ENCODE measurements around the gene POPDC2. TPM values are rescaled to one million over a fixed set of nuclear protein-coding genes. Genes with fewer than 3 reads are reported as not detected.

Gene POPDC2
- total and polyA plus RNA-seq, 2 experiments from 2014 or later = 107 to 180 TPM

DNA sequence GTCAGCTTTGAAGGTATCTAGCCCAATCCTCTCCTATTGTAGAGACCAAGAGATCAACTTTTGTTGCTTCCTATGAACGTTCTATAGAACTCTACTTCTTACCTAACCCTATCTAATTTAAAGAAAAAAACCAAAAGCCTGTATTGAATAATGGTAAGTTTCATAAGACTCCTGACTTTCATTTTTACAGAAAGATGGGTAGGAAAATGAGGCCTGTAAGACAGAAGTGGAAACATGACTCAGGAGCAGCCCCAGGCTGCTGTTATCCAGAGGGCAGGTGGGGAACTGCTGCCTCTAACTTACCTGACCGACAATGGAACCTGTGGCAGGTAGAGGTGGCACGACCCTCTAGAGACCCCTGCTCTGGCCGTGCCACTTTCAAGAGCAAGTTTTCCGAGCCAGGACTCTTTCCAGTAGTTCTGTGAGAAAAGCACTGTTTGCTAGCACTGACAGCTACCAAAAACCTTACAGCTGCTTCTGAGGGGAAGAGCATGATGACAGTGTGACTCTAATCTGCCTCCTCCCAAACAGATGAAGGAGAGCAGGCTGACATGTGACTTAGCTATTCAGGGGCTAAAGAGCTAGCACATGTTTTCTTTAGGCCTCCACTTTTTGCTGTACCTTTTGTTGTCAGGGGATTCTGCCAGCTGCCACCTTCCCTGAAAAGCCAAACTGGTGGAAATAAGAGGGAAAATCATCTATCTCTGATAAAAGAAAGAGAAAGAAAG is 17.5 kb downstream of the POPDC2 start:
- Histone ChIP-seq H3K4me3 (no peak overlapping the region), H3K27me3 (no peaks in the 10 kb centered on the region), H3K36me3 (peaks cover 72% of the 10 kb centered on the region), H3K4me1 (ENCODE audit: low read depth) (peaks cover 19% of the 10 kb centered on the region), H3K27ac (peak overlapping the region; percentile 46), H3K9me3 (ENCODE audit: low read depth) (no peaks in the 10 kb centered on the region)
- no peak for TF ChIP-seq CTCF (IDR thresholded peaks at IDR 0.05; ENCODE audit: low read depth, low read length)
- peak in 1 of 2 donors; percentile 44 for DNase-seq (ENCODE audit: low read depth in 1 of 2, low spot score in 1 of 2)

DNA sequence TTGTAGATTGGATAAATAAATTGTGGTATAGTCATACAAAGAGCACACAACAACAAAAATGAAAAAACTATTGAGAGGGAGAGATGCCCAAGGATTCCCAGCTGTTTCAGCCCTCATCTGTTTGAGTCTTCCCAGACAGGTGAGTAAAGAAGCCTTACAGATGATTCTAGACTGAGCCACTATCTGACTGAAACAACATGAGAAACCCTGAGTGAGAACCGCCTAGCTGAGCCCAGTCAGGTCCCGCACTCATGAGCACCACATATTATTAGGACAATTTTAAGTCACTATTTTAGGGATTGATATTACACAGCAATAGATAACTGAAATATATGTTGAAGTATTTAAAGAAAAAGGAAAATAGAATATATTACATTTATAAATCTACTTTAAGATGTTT is 19.0 kb downstream of the POPDC2 start:
- peaks cover 59% of the 10 kb centered on the region for H3K36me3 ChIP-seq

GRCh38 chr3:119639494-119640350 is 20.7 kb downstream of the POPDC2 start:
- no peaks in the 10 kb centered on the region for H3K27me3 ChIP-seq
- peaks cover 19% of the 10 kb centered on the region for H3K4me1 ChIP-seq (ENCODE audit: low read depth)
- H3K4me3 ChIP-seq = no peak overlapping the region
- no peaks in the 10 kb centered on the region for H3K9me3 ChIP-seq (ENCODE audit: low read depth)
- no peak for DNase-seq (ENCODE audit: low read depth in 1 of 2, low spot score in 1 of 2)
- TF ChIP-seq CTCF (IDR thresholded peaks at IDR 0.05; ENCODE audit: low read depth, low read length) = no peak
- peaks cover 49% of the 10 kb centered on the region for H3K36me3 ChIP-seq
- H3K27ac ChIP-seq = peak overlapping the region; percentile 82

More for the DNA sequence above, 19.0 kb downstream of the POPDC2 start:
- Histone ChIP-seq H3K27me3 (no peaks in the 10 kb centered on the region), H3K9me3 (ENCODE audit: low read depth) (no peaks in the 10 kb centered on the region), H3K27ac (no peak overlapping the region), H3K4me3 (no peak overlapping the region), H3K4me1 (ENCODE audit: low read depth) (peaks cover 19% of the 10 kb centered on the region)
- DNase-seq (ENCODE audit: low read depth in 1 of 2, low spot score in 1 of 2) = no peak
- TF ChIP-seq CTCF (IDR thresholded peaks at IDR 0.05; ENCODE audit: low read depth, low read length) = no peak

DNA sequence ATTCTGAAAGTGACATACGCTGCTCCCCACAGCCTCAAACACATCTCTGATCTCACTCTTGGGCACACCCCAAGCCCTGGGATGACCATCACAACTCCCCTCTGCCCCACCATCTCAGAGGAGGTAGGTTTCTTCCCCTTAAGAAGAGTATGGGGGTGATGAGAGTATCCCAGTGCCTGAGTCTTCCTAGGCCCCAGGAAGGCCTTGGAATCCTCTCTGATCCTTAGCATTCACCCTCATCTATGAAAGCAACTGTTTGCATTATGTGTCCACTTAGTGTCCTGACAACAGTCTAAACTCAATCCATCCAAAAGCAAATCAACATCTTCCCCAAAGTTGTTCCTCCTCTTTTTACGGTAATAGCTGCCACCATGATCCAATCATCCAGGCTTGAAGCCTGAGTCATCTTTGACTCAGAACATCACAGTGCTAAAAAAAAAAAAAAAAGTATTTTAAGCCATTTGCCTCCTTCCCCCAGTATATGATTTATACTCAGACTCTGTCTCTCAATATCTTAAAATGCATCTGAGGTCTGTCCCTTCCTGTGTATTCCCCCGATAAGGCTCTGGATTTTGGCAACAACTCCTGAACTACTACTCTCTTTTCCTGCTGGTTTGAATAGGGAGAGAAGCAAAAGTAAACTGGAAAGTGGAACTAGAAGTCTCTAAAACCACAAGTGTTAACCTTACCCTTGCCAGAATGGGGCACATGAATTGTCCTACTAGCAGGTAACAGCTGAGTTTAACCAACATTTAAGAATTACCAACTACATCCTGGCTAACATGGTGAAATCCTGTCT is 22.5 kb downstream of the POPDC2 start:
- Histone ChIP-seq H3K27me3 (no peaks in the 10 kb centered on the region), H3K4me1 (ENCODE audit: low read depth) (peaks cover 12% of the 10 kb centered on the region), H3K4me3 (no peak overlapping the region), H3K27ac (peak overlapping the region; percentile 28), H3K36me3 (peaks cover 30% of the 10 kb centered on the region), H3K9me3 (ENCODE audit: low read depth) (no peaks in the 10 kb centered on the region)
- no peak for TF ChIP-seq CTCF (IDR thresholded peaks at IDR 0.05; ENCODE audit: low read depth, low read length)
- peak in 1 of 2 donors; percentile 78 for DNase-seq (ENCODE audit: low read depth in 1 of 2, low spot score in 1 of 2)

GRCh38 chr3:119636891-119637611 is 23.3 kb downstream of the POPDC2 start:
- no peak for TF ChIP-seq CTCF (IDR thresholded peaks at IDR 0.05; ENCODE audit: low read depth, low read length)
- DNase-seq (ENCODE audit: low read depth in 1 of 2, low spot score in 1 of 2) = no peak
- Histone ChIP-seq H3K4me3 (no peak overlapping the region), H3K27ac (peak overlapping the region; percentile 28), H3K36me3 (peaks cover 22% of the 10 kb centered on the region), H3K27me3 (no peaks in the 10 kb centered on the region), H3K4me1 (ENCODE audit: low read depth) (peaks cover 19% of the 10 kb centered on the region), H3K9me3 (ENCODE audit: low read depth) (no peaks in the 10 kb centered on the region)

Measured in cardiac muscle cell (in vitro differentiated cells and primary cell).